DOHH2 (cell line): ENCODE data around the gene SLK.

Source experiments
- H3F3A ChIP-seq: fragments of 200-600 bp; sonication (generic), shearing (Covaris generic); 2 replicates; pipeline ENCODE4 v1.6.0; 2016; ENCODE audit warnings: antibody characterized with exemption, mild to moderate bottlenecking; ENCODE audit not compliant: control insufficient read depth, insufficient read depth
- H3K27ac ChIP-seq: fragments of 200-600 bp; sonication (generic); 2 replicates; pipeline ENCODE4 v1.5.1; 2014; ENCODE audit warnings: low read depth, mild to moderate bottlenecking, low read length, moderate library complexity
- H3K27me3 ChIP-seq: fragments of 200-600 bp; sonication (generic); 2 replicates; pipeline ENCODE4 v1.6.1; 2014; ENCODE audit warnings: mild to moderate bottlenecking, low read length, mixed read lengths; ENCODE audit not compliant: control insufficient read depth
- H3K36me3 ChIP-seq: fragments of 200-600 bp; sonication (generic); 2 replicates; pipeline ENCODE4 v1.6.1; 2014; ENCODE audit warnings: mild to moderate bottlenecking, low read length, moderate library complexity, mixed read lengths; ENCODE audit not compliant: control insufficient read depth
- H3K4me1 ChIP-seq: fragments of 200-600 bp; sonication (generic); 2 replicates; pipeline ENCODE4 v1.6.1; 2014; ENCODE audit warnings: mild to moderate bottlenecking, low read length, mixed read lengths; ENCODE audit not compliant: control insufficient read depth
- H3K4me2 ChIP-seq: fragments of 200-600 bp; sonication (generic); 2 replicates; pipeline ENCODE4 v1.6.0; 2014; ENCODE audit warnings: mild to moderate bottlenecking, low read length, moderate library complexity
- H3K4me3 ChIP-seq: fragments of 200-600 bp; sonication (generic); 2 replicates; pipeline ENCODE4 v1.5.1; 2014; ENCODE audit warnings: mild to moderate bottlenecking, low read length, mixed read lengths
- H3K79me2 ChIP-seq: fragments of 200-600 bp; sonication (generic); 2 replicates; pipeline ENCODE4 v1.6.1; 2014; ENCODE audit warnings: mild to moderate bottlenecking, low read length, mixed read lengths; ENCODE audit not compliant: control insufficient read depth
- H3K9me2 ChIP-seq: fragments of 200-600 bp; sonication (generic); replicated peaks from 2 replicates; pipeline ENCODE4 v1.6.1; 2014; ENCODE audit warnings: mild to moderate bottlenecking, low read length, mixed read lengths; ENCODE audit not compliant: control insufficient read depth
- H3K9me3 ChIP-seq: fragments of 200-600 bp; sonication (generic); 2 replicates; pipeline ENCODE4 v1.6.1; 2014; ENCODE audit warnings: antibody characterized with exemption, low read length, mixed read lengths; ENCODE audit not compliant: control insufficient read depth, insufficient read depth
- H4K20me1 ChIP-seq: fragments of 200-600 bp; sonication (generic); 2 replicates; pipeline ENCODE4 v1.6.0; 2014; ENCODE audit warnings: low read depth, mild to moderate bottlenecking, antibody characterized with exemption, low read length, moderate library complexity; ENCODE audit not compliant: control insufficient read depth, insufficient read depth
- CTCF ChIP-seq: fragments of 200-600 bp; sonication (generic); IDR thresholded peaks from one replicate; pipeline ENCODE4 v1.5.1; 2014; ENCODE audit warnings: antibody characterized with exemption, mild to moderate bottlenecking, low read depth, low read length; ENCODE audit not compliant: poor library complexity, severe bottlenecking
- EZH2phosphoT487 ChIP-seq: fragments of 200-600 bp; sonication (generic); IDR thresholded peaks from 2 replicates; pipeline ENCODE4 v1.6.1; 2017; ENCODE audit warnings: borderline replicate concordance, mild to moderate bottlenecking, antibody characterized with exemption, low read length, moderate library complexity, mixed read lengths

SLK gene

GRCh38 chr10:103998805-103999204, 31.9 kb downstream of the SLK start:
- no peak for TF ChIP-seq CTCF
- Histone ChIP-seq H4K20me1 (no peaks in the 10 kb centered on the region), H3K4me2 (no peak overlapping the region), H3K27ac (no peak overlapping the region), H3K27me3 (no peaks in the 10 kb centered on the region), H3K9me3 (no peaks in the 10 kb centered on the region), H3K9me2 (no peaks in the 10 kb centered on the region), H3F3A (no peaks in the 10 kb centered on the region), H3K4me1 (no peaks in the 10 kb centered on the region), H3K36me3 (peaks cover 51% of the 10 kb centered on the region), H3K79me2 (no peaks in the 10 kb centered on the region), H3K4me3 (no peak overlapping the region)

GRCh38 chr10:104002911-104003310, 36.0 kb downstream of the SLK start:
- no peak overlapping the region for H3K4me3 ChIP-seq
- H3F3A ChIP-seq, result peaks cover 1% of the 10 kb centered on the region
- peaks cover 60% of the 10 kb centered on the region for H3K36me3 ChIP-seq
- H3K9me2 ChIP-seq, result no peaks in the 10 kb centered on the region
- H4K20me1 ChIP-seq, result no peaks in the 10 kb centered on the region
- H3K9me3 ChIP-seq, result no peaks in the 10 kb centered on the region
- H3K27me3 ChIP-seq, result no peaks in the 10 kb centered on the region
- no peaks in the 10 kb centered on the region for H3K4me1 ChIP-seq
- no peak for TF ChIP-seq EZH2phosphoT487
- TF ChIP-seq CTCF, result no peak
- no peak overlapping the region for H3K27ac ChIP-seq
- H3K4me2 ChIP-seq, result no peak overlapping the region
- no peaks in the 10 kb centered on the region for H3K79me2 ChIP-seq

DNA sequence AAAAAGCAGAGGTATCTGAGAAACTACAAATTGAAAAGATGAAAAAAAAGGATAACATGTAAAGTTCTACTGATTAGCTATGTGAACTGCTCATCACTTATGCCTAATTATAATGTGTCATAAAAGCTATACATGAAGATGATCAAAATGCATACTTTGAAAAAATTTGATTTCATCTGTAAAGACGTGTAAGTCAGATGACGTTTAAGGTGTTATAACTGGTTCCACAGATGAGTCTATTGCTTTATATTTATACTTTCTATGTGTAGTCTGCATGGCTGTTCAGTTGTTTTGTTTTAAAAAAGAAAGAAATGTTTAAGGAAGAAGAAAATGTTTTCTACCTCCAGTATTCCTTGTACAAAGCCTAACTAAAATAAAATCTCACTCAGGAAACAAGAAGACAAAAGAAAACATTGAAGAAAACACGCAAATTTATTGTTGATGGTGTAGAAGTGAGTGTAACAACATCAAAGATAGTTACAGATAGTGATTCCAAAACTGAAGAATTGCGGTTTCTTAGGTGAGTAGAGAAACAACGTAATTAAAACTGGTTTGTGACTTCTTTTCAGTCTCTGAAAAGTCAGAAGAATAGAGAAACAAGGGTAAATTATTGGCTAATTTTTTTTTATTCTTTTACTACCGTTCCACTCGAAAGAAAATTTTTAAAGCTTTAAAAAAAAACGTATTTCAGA, 38.4 kb downstream of the SLK start:
- Histone ChIP-seq H3K36me3 (peaks cover 48% of the 10 kb centered on the region), H3K4me1 (no peaks in the 10 kb centered on the region), H3K4me2 (no peak overlapping the region)

More for the DNA sequence above, 38.4 kb downstream of the SLK start:
- no peak for TF ChIP-seq CTCF
- no peak for TF ChIP-seq EZH2phosphoT487
- Histone ChIP-seq H3K79me2 (no peaks in the 10 kb centered on the region), H3K4me3 (no peak overlapping the region), H3F3A (peaks cover 2% of the 10 kb centered on the region), H3K27ac (no peak overlapping the region), H4K20me1 (no peaks in the 10 kb centered on the region), H3K9me3 (no peaks in the 10 kb centered on the region), H3K9me2 (no peaks in the 10 kb centered on the region), H3K27me3 (no peaks in the 10 kb centered on the region)
